Measurements from ENCODE around the gene MCCC2. TPM values are rescaled to one million over a fixed set of nuclear protein-coding genes. Genes with fewer than 3 reads are reported as not detected.
"Not testable (repeated sequence)": the region's sequence is repeated elsewhere in the genome, so short reads cannot be mapped to it uniquely, and the experiment has no call there.

The MCCC2 gene
- total RNA-seq, 1 experiment from 2014 or later, result 51.1 TPM

GRCh38 chr5:71573591-71573990 is 13.5 kb upstream of the MCCC2 start:
- CTCF ChIA-PET, result no interaction called here
- H3K27me3 Mint-ChIP-seq (ENCODE audit: insufficient read depth, unreplicated experiment), result no peaks in the 10 kb centered on the region
- H3K27ac Mint-ChIP-seq (ENCODE audit: low read depth, unreplicated experiment), result no peak overlapping the region
- no peak overlapping the region for H3K4me3 Mint-ChIP-seq (ENCODE audit: unreplicated experiment)
- intact Hi-C loops (cut with micrococcal nuclease), result no loop called here
- H3K4me1 Mint-ChIP-seq (ENCODE audit: insufficient read depth, unreplicated experiment), result no peaks in the 10 kb centered on the region
- POLR2A ChIA-PET, result no interaction called here
- TF ChIP-seq, protein P1, sequence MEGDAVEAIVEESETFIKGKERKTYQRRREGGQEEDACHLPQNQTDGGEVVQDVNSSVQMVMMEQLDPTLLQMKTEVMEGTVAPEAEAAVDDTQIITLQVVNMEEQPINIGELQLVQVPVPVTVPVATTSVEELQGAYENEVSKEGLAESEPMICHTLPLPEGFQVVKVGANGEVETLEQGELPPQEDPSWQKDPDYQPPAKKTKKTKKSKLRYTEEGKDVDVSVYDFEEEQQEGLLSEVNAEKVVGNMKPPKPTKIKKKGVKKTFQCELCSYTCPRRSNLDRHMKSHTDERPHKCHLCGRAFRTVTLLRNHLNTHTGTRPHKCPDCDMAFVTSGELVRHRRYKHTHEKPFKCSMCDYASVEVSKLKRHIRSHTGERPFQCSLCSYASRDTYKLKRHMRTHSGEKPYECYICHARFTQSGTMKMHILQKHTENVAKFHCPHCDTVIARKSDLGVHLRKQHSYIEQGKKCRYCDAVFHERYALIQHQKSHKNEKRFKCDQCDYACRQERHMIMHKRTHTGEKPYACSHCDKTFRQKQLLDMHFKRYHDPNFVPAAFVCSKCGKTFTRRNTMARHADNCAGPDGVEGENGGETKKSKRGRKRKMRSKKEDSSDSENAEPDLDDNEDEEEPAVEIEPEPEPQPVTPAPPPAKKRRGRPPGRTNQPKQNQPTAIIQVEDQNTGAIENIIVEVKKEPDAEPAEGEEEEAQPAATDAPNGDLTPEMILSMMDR (IDR thresholded peaks at IDR 0.05; ENCODE audit: unreplicated experiment), result no peak
- BruUV-seq (replicated peaks), result no TSS peak
- no peaks in the 10 kb centered on the region for H3K9me3 Mint-ChIP-seq (ENCODE audit: unreplicated experiment)
- DNase-seq (ENCODE audit: unreplicated experiment), result no peak
- peaks cover 29% of the 10 kb centered on the region for H3K36me3 Mint-ChIP-seq (ENCODE audit: insufficient read depth, unreplicated experiment)

- BruUV-seq (replicated peaks); DNase-seq (ENCODE audit: unreplicated experiment); H3K9me3 Mint-ChIP-seq (ENCODE audit: unreplicated experiment); H3K27me3 Mint-ChIP-seq (ENCODE audit: insufficient read depth, unreplicated experiment); H3K4me1 Mint-ChIP-seq (ENCODE audit: insufficient read depth, unreplicated experiment); intact Hi-C loops (cut with micrococcal nuclease); H3K4me3 Mint-ChIP-seq (ENCODE audit: unreplicated experiment); H3K27ac Mint-ChIP-seq (ENCODE audit: low read depth, unreplicated experiment): not testable (repeated sequence)
- ChIA-PET POLR2A (interaction anchor here (0.9 to 1.0 kb wide), 2 partner anchors 12 to 19 kb away, joined by 3 read pairs; partner anchors contain the start of gene MCCC2), CTCF (interaction anchor here (0.6 kb wide), 1 partner anchor 57 kb away, joined by 3 read pairs; no protein-coding TSS in a partner anchor)
- peaks cover 29% of the 10 kb centered on the region for H3K36me3 Mint-ChIP-seq (ENCODE audit: insufficient read depth, unreplicated experiment)
These were observed 11.6 kb upstream of the MCCC2 start for GRCh38 chr5:71575588-71575987.

- Mint-ChIP-seq H3K27me3 (ENCODE audit: insufficient read depth, unreplicated experiment) (no peaks in the 10 kb centered on the region), H3K36me3 (ENCODE audit: insufficient read depth, unreplicated experiment) (peaks cover 29% of the 10 kb centered on the region), H3K4me1 (ENCODE audit: insufficient read depth, unreplicated experiment) (no peaks in the 10 kb centered on the region), H3K9me3 (ENCODE audit: unreplicated experiment) (no peaks in the 10 kb centered on the region), H3K4me3 (ENCODE audit: unreplicated experiment) (no peak overlapping the region), H3K27ac (ENCODE audit: low read depth, unreplicated experiment) (no peak overlapping the region)
- intact Hi-C loops (cut with micrococcal nuclease), result no loop called here
- CTCF ChIA-PET, result interaction anchor here (1.3 kb wide), 1 partner anchor 181 kb away, joined by 4 read pairs; no protein-coding TSS in a partner anchor
- POLR2A ChIA-PET, result interaction anchor here (0.9 to 2.6 kb wide), 2 partner anchors 11 to 19 kb away, joined by 3 to 12 read pairs; partner anchors contain the start of gene MCCC2
- TF ChIP-seq, protein P1 (IDR thresholded peaks at IDR 0.05; ENCODE audit: unreplicated experiment), result no peak
- DNase-seq (ENCODE audit: unreplicated experiment), result no peak
- no TSS peak for BruUV-seq (replicated peaks)
These were observed 10.9 kb upstream of the MCCC2 start for GRCh38 chr5:71576241-71576640.

GRCh38 chr5:71577839-71578238 is 9.3 kb upstream of the MCCC2 start:
- H3K36me3 Mint-ChIP-seq (ENCODE audit: insufficient read depth, unreplicated experiment), result peaks cover 24% of the 10 kb centered on the region
- H3K27ac Mint-ChIP-seq (ENCODE audit: low read depth, unreplicated experiment); intact Hi-C loops (cut with micrococcal nuclease); H3K27me3 Mint-ChIP-seq (ENCODE audit: insufficient read depth, unreplicated experiment); BruUV-seq (replicated peaks); CTCF ChIA-PET; DNase-seq (ENCODE audit: unreplicated experiment); H3K4me3 Mint-ChIP-seq (ENCODE audit: unreplicated experiment); H3K9me3 Mint-ChIP-seq (ENCODE audit: unreplicated experiment); H3K4me1 Mint-ChIP-seq (ENCODE audit: insufficient read depth, unreplicated experiment): not testable (repeated sequence)
- POLR2A ChIA-PET, result interaction anchor here (1.2 to 2.6 kb wide), 2 partner anchors 9 to 12 kb away, joined by 3 to 12 read pairs; partner anchors contain the start of gene MCCC2

GRCh38 chr5:71582945-71583584 is 4.1 kb upstream of the MCCC2 start:
- Mint-ChIP-seq H3K36me3 (ENCODE audit: insufficient read depth, unreplicated experiment) (no peaks in the 10 kb centered on the region), H3K4me3 (ENCODE audit: unreplicated experiment) (no peak overlapping the region), H3K27me3 (ENCODE audit: insufficient read depth, unreplicated experiment) (no peaks in the 10 kb centered on the region), H3K27ac (ENCODE audit: low read depth, unreplicated experiment) (peak overlapping the region; percentile 51), H3K9me3 (ENCODE audit: unreplicated experiment) (peaks cover 7% of the 10 kb centered on the region), H3K4me1 (ENCODE audit: insufficient read depth, unreplicated experiment) (no peaks in the 10 kb centered on the region)
- POLR2A ChIA-PET, result interaction anchor here (0.5 kb wide), 1 partner anchor 1400 kb away, joined by 4 read pairs; no protein-coding TSS in a partner anchor
- DNase-seq (ENCODE audit: unreplicated experiment), result no peak
- TF ChIP-seq, protein P1 (IDR thresholded peaks at IDR 0.05; ENCODE audit: unreplicated experiment), result no peak
- BruUV-seq (replicated peaks), result no TSS peak
- intact Hi-C loops (cut with micrococcal nuclease), result no loop called here
- CTCF ChIA-PET, result interaction anchor here (0.6 kb wide), 1 partner anchor 20 kb away, joined by 3 read pairs; no protein-coding TSS in a partner anchor

Measured in MCF 10A (cell line).